ENCODE results near the gene GSTA4. TPM values are rescaled to one million over a fixed set of nuclear protein-coding genes. Genes with fewer than 3 reads are reported as not detected.

GSTA4 gene
- total RNA-seq, 2 experiments from 2014 or later: 0.25 TPM; not detected in 1

- ATAC-seq (ENCODE audit: poor library complexity) (no peak), DNase-seq (no peak)
- Histone ChIP-seq H3K27ac (ENCODE audit: low read depth in 1 of 2, low read length in 2 of 2) (no peak overlapping the region), H3K36me3 (ENCODE audit: insufficient read depth, low read length) (peaks cover 64% of the 10 kb centered on the region), H3K4me3 (ENCODE audit: low read length) (no peak overlapping the region), H3K9me3 (ENCODE audit: control insufficient read depth in 1 of 2, insufficient read depth in 1 of 2, low read length in 2 of 2) (no peaks in the 10 kb centered on the region), H3K4me1 (ENCODE audit: insufficient read depth, low read length) (no peaks in the 10 kb centered on the region), H3K27me3 (ENCODE audit: control insufficient read depth in 1 of 2, insufficient read depth in 2 of 2, low read length in 2 of 2) (no peaks in the 10 kb centered on the region)
- peaks cover 90% of the 10 kb centered on the region for H3K36me3 Mint-ChIP-seq (ENCODE audit: low read depth)
- H3K27me3 Mint-ChIP-seq: no peaks in the 10 kb centered on the region
- H3K4me3 Mint-ChIP-seq: no peak overlapping the region
- intact Hi-C loops (cut with DNase I, micrococcal nuclease): no loop called here
- no peak overlapping the region for H3K27ac Mint-ChIP-seq
- peaks cover 4% of the 10 kb centered on the region for H3K4me1 Mint-ChIP-seq (ENCODE audit: low read depth)
- TF ChIP-seq CTCF (IDR thresholded peaks at IDR 0.05): no peak
- CTCF ChIA-PET: interaction anchor here (1.3 kb wide), 1 partner anchor 19 kb away, joined by 3 read pairs; no protein-coding TSS in a partner anchor
- H3K9me3 Mint-ChIP-seq: no peaks in the 10 kb centered on the region
- POLR2A ChIA-PET: interaction anchor here (1.2 kb wide), 1 partner anchor 12 kb away, joined by 3 read pairs; no protein-coding TSS in a partner anchor
Observed at GRCh38 chr6:53029761-53030160, 34.7 kb upstream of the GSTA4 start.

DNA sequence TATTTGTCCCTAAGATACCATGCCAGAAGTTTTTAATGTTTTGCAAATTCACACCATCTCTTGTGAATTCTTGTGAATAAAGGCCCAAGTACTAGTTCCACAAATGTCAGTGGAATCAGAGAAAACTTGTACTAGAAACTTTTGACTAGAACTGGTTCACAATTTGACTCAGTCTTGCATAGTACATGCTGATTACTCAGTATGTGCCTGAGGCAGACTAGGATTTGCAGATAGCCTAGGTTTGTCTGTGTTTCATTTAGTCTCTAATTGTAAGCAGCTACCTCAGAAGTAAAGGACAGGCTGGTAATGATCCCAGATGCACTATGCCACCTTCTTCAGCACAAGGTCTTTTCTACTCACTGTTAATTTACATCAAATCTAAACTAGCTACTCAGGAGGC lies 34.2 kb upstream of the GSTA4 start:
- POLR2A ChIA-PET: interaction anchor here (1.2 kb wide), 1 partner anchor 11 kb away, joined by 3 read pairs; no protein-coding TSS in a partner anchor
- CTCF ChIA-PET: no interaction called here
- no peak for TF ChIP-seq CTCF (IDR thresholded peaks at IDR 0.05)
- no peak overlapping the region for H3K4me3 Mint-ChIP-seq
- intact Hi-C loops (cut with DNase I, micrococcal nuclease): no loop called here
- H3K36me3 ChIP-seq (ENCODE audit: insufficient read depth, low read length): peaks cover 62% of the 10 kb centered on the region
- H3K9me3 ChIP-seq (ENCODE audit: control insufficient read depth in 1 of 2, insufficient read depth in 1 of 2, low read length in 2 of 2): no peaks in the 10 kb centered on the region
- no peak overlapping the region for H3K27ac ChIP-seq (ENCODE audit: low read depth in 1 of 2, low read length in 2 of 2)
- H3K27me3 Mint-ChIP-seq: no peaks in the 10 kb centered on the region
- no peaks in the 10 kb centered on the region for H3K9me3 Mint-ChIP-seq
- no peak overlapping the region for H3K27ac Mint-ChIP-seq
- H3K4me1 ChIP-seq (ENCODE audit: insufficient read depth, low read length): no peaks in the 10 kb centered on the region
- no peak overlapping the region for H3K4me3 ChIP-seq (ENCODE audit: low read length)
- DNase-seq (no peak), ATAC-seq (ENCODE audit: poor library complexity) (no peak)
- peaks cover 85% of the 10 kb centered on the region for H3K36me3 Mint-ChIP-seq (ENCODE audit: low read depth)
- H3K27me3 ChIP-seq (ENCODE audit: control insufficient read depth in 1 of 2, insufficient read depth in 2 of 2, low read length in 2 of 2): no peaks in the 10 kb centered on the region
- peaks cover 4% of the 10 kb centered on the region for H3K4me1 Mint-ChIP-seq (ENCODE audit: low read depth)

DNA sequence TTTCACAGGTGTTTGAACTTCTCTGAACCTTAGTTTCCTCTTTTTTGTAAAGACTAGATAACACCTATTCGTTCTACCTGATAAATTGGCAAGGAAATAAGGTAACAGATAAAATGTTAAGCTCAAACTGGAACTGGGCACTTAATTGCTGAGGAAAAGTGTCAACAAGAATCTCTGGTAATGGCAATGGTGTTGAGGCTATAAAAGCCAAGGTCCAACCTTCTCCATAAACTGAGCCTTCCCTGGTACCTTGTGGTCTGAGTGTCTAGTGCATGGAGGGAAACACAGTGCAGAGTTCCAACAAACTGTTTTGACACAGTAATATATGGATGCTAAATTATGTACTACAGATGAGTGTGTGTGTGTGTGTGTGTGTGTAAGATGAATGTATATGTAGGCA lies 33.4 kb upstream of the GSTA4 start:
- DNase-seq (no peak), ATAC-seq (ENCODE audit: poor library complexity) (no peak)
- ChIA-PET POLR2A (no interaction called here), CTCF (no interaction called here)
- Mint-ChIP-seq H3K4me3 (no peak overlapping the region), H3K27ac (no peak overlapping the region), H3K36me3 (ENCODE audit: low read depth) (peaks cover 80% of the 10 kb centered on the region), H3K9me3 (no peaks in the 10 kb centered on the region), H3K27me3 (no peaks in the 10 kb centered on the region), H3K4me1 (ENCODE audit: low read depth) (peaks cover 9% of the 10 kb centered on the region)
- no peak overlapping the region for H3K27ac ChIP-seq (ENCODE audit: low read depth in 1 of 2, low read length in 2 of 2)
- H3K27me3 ChIP-seq (ENCODE audit: control insufficient read depth in 1 of 2, insufficient read depth in 2 of 2, low read length in 2 of 2): no peaks in the 10 kb centered on the region
- peaks cover 58% of the 10 kb centered on the region for H3K36me3 ChIP-seq (ENCODE audit: insufficient read depth, low read length)
- H3K4me3 ChIP-seq (ENCODE audit: low read length): no peak overlapping the region
- no peaks in the 10 kb centered on the region for H3K9me3 ChIP-seq (ENCODE audit: control insufficient read depth in 1 of 2, insufficient read depth in 1 of 2, low read length in 2 of 2)
- intact Hi-C loops (cut with DNase I, micrococcal nuclease): no loop called here
- H3K4me1 ChIP-seq (ENCODE audit: insufficient read depth, low read length): no peaks in the 10 kb centered on the region
- TF ChIP-seq CTCF (IDR thresholded peaks at IDR 0.05): no peak

Measured in CD4-positive, alpha-beta T cell (primary cell).